LNCaP clone FGC (cell line): Measurements from ENCODE around the gene RRBP1.

Source experiments
- DNase-seq: peaks from one replicate; pipeline ENCODE4 v3.0.0-alpha.2; 2011; ENCODE audit warnings: low read depth
- H3K4me3 ChIP-seq: 2 replicates; pipeline ENCODE4 v1.5.1; 2011; ENCODE audit warnings: mild to moderate bottlenecking, low read depth, low read length, control low read depth
- CTCF ChIP-seq: IDR thresholded peaks from 2 replicates; pipeline ENCODE4 v1.5.1; 2012; ENCODE audit warnings: mild to moderate bottlenecking; ENCODE audit not compliant: control insufficient read depth, insufficient read depth; ENCODE audit errors: extremely low read depth

Gene RRBP1

GRCh38 chr20:17658648-17658993, 23.4 kb downstream of the RRBP1 start:
- H3K4me3 ChIP-seq: no peak overlapping the region
- no peak for TF ChIP-seq CTCF
- DNase-seq: no peak

- H3K4me3 ChIP-seq: no peak overlapping the region
- TF ChIP-seq CTCF: no peak
- DNase-seq: no peak
These were observed 24.0 kb downstream of the RRBP1 start for GRCh38 chr20:17657898-17658647.

GRCh38 chr20:17657079-17657825, 24.8 kb downstream of the RRBP1 start:
- H3K4me3 ChIP-seq: no peak overlapping the region
- no peak for DNase-seq
- TF ChIP-seq CTCF: no peak

- no peak for DNase-seq
- H3K4me3 ChIP-seq: no peak overlapping the region
- no peak for TF ChIP-seq CTCF
These were observed 26.1 kb downstream of the RRBP1 start for GRCh38 chr20:17655865-17656479.

GRCh38 chr20:17655286-17655651, 26.8 kb downstream of the RRBP1 start:
- H3K4me3 ChIP-seq: no peak overlapping the region
- no peak for TF ChIP-seq CTCF
- DNase-seq: no peak

- H3K4me3 ChIP-seq: no peak overlapping the region
- no peak for DNase-seq
- TF ChIP-seq CTCF: peak; percentile 47
These were observed 27.3 kb downstream of the RRBP1 start for GRCh38 chr20:17654649-17655285.
